Trophoblast cell (in vitro differentiated cells and primary cell): Measurements from ENCODE around the gene NINL.

ENCODE experiments used
- DNase-seq, 2 donors: peaks; one replicate each; pipeline ENCODE4 v3.0.0-alpha.2; 2016
- H2AFZ ChIP-seq: 2 replicates; pipeline ENCODE4 v1.6.1; 2013; ENCODE audit warnings: low read length, moderate library complexity, mild to moderate bottlenecking; ENCODE audit not compliant: insufficient read depth, poor library complexity
- H2AK5ac ChIP-seq: 2 replicates; pipeline ENCODE4 v1.6.1; 2013; ENCODE audit warnings: mild to moderate bottlenecking, low read length
- H2BK120ac ChIP-seq: 2 replicates; pipeline ENCODE4 v1.6.1; 2013; ENCODE audit warnings: low read length, mild to moderate bottlenecking, moderate library complexity; ENCODE audit not compliant: insufficient read depth, poor library complexity
- H2BK12ac ChIP-seq: 2 replicates; pipeline ENCODE4 v1.6.1; 2013; ENCODE audit warnings: mild to moderate bottlenecking, low read length, moderate library complexity
- H2BK5ac ChIP-seq: 2 replicates; pipeline ENCODE4 v1.6.1; 2013; ENCODE audit warnings: low read length, low read depth, moderate library complexity, mild to moderate bottlenecking; ENCODE audit not compliant: poor library complexity
- H3K14ac ChIP-seq: 2 replicates; pipeline ENCODE4 v1.6.1; 2013; ENCODE audit warnings: mild to moderate bottlenecking, low read length
- H3K18ac ChIP-seq: 2 replicates; pipeline ENCODE4 v1.6.1; 2013; ENCODE audit warnings: mild to moderate bottlenecking, low read length
- H3K23ac ChIP-seq: 2 replicates; pipeline ENCODE4 v1.6.1; 2013; ENCODE audit warnings: low read length
- H3K27ac ChIP-seq: 2 replicates; pipeline ENCODE4 v1.5.1; 2013; ENCODE audit warnings: low read depth, mild to moderate bottlenecking, inconsistent platforms, low read length, moderate library complexity
- H3K27me3 ChIP-seq: 2 replicates; pipeline ENCODE4 v1.6.1; 2013; ENCODE audit warnings: inconsistent platforms, mild to moderate bottlenecking, low read length, moderate library complexity; ENCODE audit not compliant: insufficient read depth
- H3K36me3 ChIP-seq, 2 experiments: 1 replicate in 1 of 2; 2 replicates in 1 of 2; pipeline ENCODE4 v1.6.1; 2013; ENCODE audit warnings: low read length in 2 of 2, mild to moderate bottlenecking in 2 of 2, moderate library complexity in 1 of 2; ENCODE audit not compliant: insufficient read depth in 2 of 2, control insufficient read depth in 1 of 2
- H3K4ac ChIP-seq: 2 replicates; pipeline ENCODE4 v1.6.1; 2013; ENCODE audit warnings: low read depth, mild to moderate bottlenecking, low read length, moderate library complexity
- H3K4me1 ChIP-seq, 2 experiments: 1 replicate in 1 of 2; 2 replicates in 1 of 2; pipeline ENCODE4 v1.6.1; 2013; ENCODE audit warnings: low read length in 2 of 2, mild to moderate bottlenecking in 2 of 2, moderate library complexity in 1 of 2; ENCODE audit not compliant: insufficient read depth in 2 of 2, control insufficient read depth in 1 of 2
- H3K4me2 ChIP-seq: 2 replicates; pipeline ENCODE4 v1.6.1; 2013; ENCODE audit warnings: inconsistent platforms, mild to moderate bottlenecking, low read length, moderate library complexity
- H3K4me3 ChIP-seq: 2 replicates; pipeline ENCODE4 v1.5.1; 2013; ENCODE audit warnings: mild to moderate bottlenecking, low read depth, low read length, inconsistent platforms
- H3K79me1 ChIP-seq: one replicate; pipeline ENCODE4 v1.6.1; 2013; ENCODE audit warnings: low read length
- H3K79me2 ChIP-seq: 2 replicates; pipeline ENCODE4 v1.6.1; 2013; ENCODE audit warnings: low read length, mild to moderate bottlenecking; ENCODE audit not compliant: control insufficient read depth, insufficient read depth, poor library complexity
- H3K9ac ChIP-seq: 2 replicates; pipeline ENCODE4 v1.6.1; 2013; ENCODE audit warnings: mild to moderate bottlenecking, low read length
- H3K9me3 ChIP-seq: 2 replicates; pipeline ENCODE4 v1.6.1; 2013; ENCODE audit warnings: low read depth, mild to moderate bottlenecking, control low read depth, inconsistent platforms, low read length; ENCODE audit not compliant: insufficient read depth
- H4K12ac ChIP-seq: 2 replicates; pipeline ENCODE4 v1.6.1; 2013; ENCODE audit warnings: low read depth, mild to moderate bottlenecking, low read length, moderate library complexity
- H4K8ac ChIP-seq: 2 replicates; pipeline ENCODE4 v1.6.1; 2013; ENCODE audit warnings: low read depth, mild to moderate bottlenecking, low read length, moderate library complexity
- H4K91ac ChIP-seq: one replicate; pipeline ENCODE4 v1.6.1; 2013; ENCODE audit warnings: low read depth, mild to moderate bottlenecking, low read length, moderate library complexity
- WGBS: extraction: QIAGEN DNeasy Blood & Tissue Kit; methylation state at CpG from one replicate; pipeline ENCODE4 v1.1.7; 2013; ENCODE audit warnings: missing lambda C conversion rate; ENCODE audit not compliant: insufficient read length, insufficient coverage; ENCODE audit errors: extremely low coverage; 5-methylcytosine and 5-hydroxymethylcytosine counted together

NINL gene

GRCh38 chr20:25491446-25492038, 93.8 kb downstream of the NINL start:
- DNase-seq = no peak
- Histone ChIP-seq H3K27ac (no peak overlapping the region), H2AFZ (no peak overlapping the region), H2BK120ac (no peak overlapping the region), H3K27me3 (no peaks in the 10 kb centered on the region), H3K9me3 (peaks cover 7% of the 10 kb centered on the region), H3K79me2 (no peaks in the 10 kb centered on the region), H3K4me3 (no peak overlapping the region), H3K4ac (no peak overlapping the region), H3K4me2 (no peak overlapping the region), H2BK12ac (no peak overlapping the region), H3K36me3 (peaks cover 47 to 54% of the 10 kb centered on the region in 2 experiments), H4K8ac (no peak overlapping the region), H3K18ac (no peak overlapping the region), H3K9ac (no peak overlapping the region), H3K79me1 (no peaks in the 10 kb centered on the region), H4K91ac (no peak overlapping the region), H3K4me1 (peaks cover 0 to 7% of the 10 kb centered on the region in 2 experiments), H2BK5ac (no peak overlapping the region), H3K14ac (no peak overlapping the region), H3K23ac (no peak overlapping the region), H2AK5ac (no peak overlapping the region), H4K12ac (no peak overlapping the region)
- WGBS = no CpG with 5 or more reads among the region's 12 CpGs

- no peak overlapping the region for H3K18ac ChIP-seq
- no peak overlapping the region for H3K27ac ChIP-seq
- H2BK12ac ChIP-seq = no peak overlapping the region
- no peak overlapping the region for H2AFZ ChIP-seq
- no peak overlapping the region for H3K4me3 ChIP-seq
- H2BK5ac ChIP-seq = no peak overlapping the region
- no peak overlapping the region for H4K91ac ChIP-seq
- H3K36me3 ChIP-seq = peaks cover 45 to 53% of the 10 kb centered on the region in 2 experiments
- no peak for DNase-seq
- no peak overlapping the region for H3K23ac ChIP-seq
- peaks cover 0 to 7% of the 10 kb centered on the region in 2 experiments for H3K4me1 ChIP-seq
- no peak overlapping the region for H2AK5ac ChIP-seq
- no peak overlapping the region for H3K4me2 ChIP-seq
- WGBS = no CpG with 5 or more reads among the region's 15 CpGs
- H3K9ac ChIP-seq = no peak overlapping the region
- H4K8ac ChIP-seq = no peak overlapping the region
- H2BK120ac ChIP-seq = no peak overlapping the region
- no peak overlapping the region for H3K4ac ChIP-seq
- H3K27me3 ChIP-seq = no peaks in the 10 kb centered on the region
- peaks cover 5% of the 10 kb centered on the region for H3K9me3 ChIP-seq
- no peaks in the 10 kb centered on the region for H3K79me1 ChIP-seq
- H3K79me2 ChIP-seq = no peaks in the 10 kb centered on the region
- H3K14ac ChIP-seq = no peak overlapping the region
- H4K12ac ChIP-seq = no peak overlapping the region
These were observed 94.5 kb downstream of the NINL start for GRCh38 chr20:25490656-25491445.

GRCh38 chr20:25489221-25489871, 96.0 kb downstream of the NINL start:
- Histone ChIP-seq H3K4ac (no peak overlapping the region), H3K14ac (no peak overlapping the region), H3K9me3 (peaks cover 2% of the 10 kb centered on the region), H3K4me3 (no peak overlapping the region), H3K4me2 (no peak overlapping the region), H2BK12ac (no peak overlapping the region), H3K79me1 (no peaks in the 10 kb centered on the region), H3K36me3 (peaks cover 45 to 46% of the 10 kb centered on the region in 2 experiments), H2AFZ (no peak overlapping the region), H3K18ac (no peak overlapping the region), H4K12ac (no peak overlapping the region), H4K91ac (no peak overlapping the region), H3K27me3 (no peaks in the 10 kb centered on the region), H3K9ac (no peak overlapping the region), H2BK5ac (no peak overlapping the region), H4K8ac (no peak overlapping the region), H3K79me2 (no peaks in the 10 kb centered on the region), H3K23ac (no peak overlapping the region), H3K4me1 (peaks cover 0 to 7% of the 10 kb centered on the region in 2 experiments), H2BK120ac (no peak overlapping the region), H3K27ac (no peak overlapping the region), H2AK5ac (no peak overlapping the region)
- no peak for DNase-seq
- WGBS = no CpG with 5 or more reads among the region's 15 CpGs

GRCh38 chr20:25487975-25488374, 97.4 kb downstream of the NINL start:
- H3K18ac ChIP-seq = no peak overlapping the region
- no peak for DNase-seq
- no peak overlapping the region for H3K4ac ChIP-seq
- H2AK5ac ChIP-seq = no peak overlapping the region
- no peak overlapping the region for H2BK120ac ChIP-seq
- WGBS = no CpG with 5 or more reads among the region's 11 CpGs
- no peaks in the 10 kb centered on the region for H3K27me3 ChIP-seq
- peaks cover 46 to 52% of the 10 kb centered on the region in 2 experiments for H3K36me3 ChIP-seq
- H3K4me3 ChIP-seq = no peak overlapping the region
- H3K79me1 ChIP-seq = no peaks in the 10 kb centered on the region
- no peak overlapping the region for H3K4me2 ChIP-seq
- peaks cover 2% of the 10 kb centered on the region for H3K9me3 ChIP-seq
- no peak overlapping the region for H3K27ac ChIP-seq
- H4K12ac ChIP-seq = no peak overlapping the region
- H2BK12ac ChIP-seq = no peak overlapping the region
- no peak overlapping the region for H3K9ac ChIP-seq
- H2AFZ ChIP-seq = no peak overlapping the region
- H4K91ac ChIP-seq = no peak overlapping the region
- H2BK5ac ChIP-seq = no peak overlapping the region
- no peak overlapping the region for H3K23ac ChIP-seq
- H4K8ac ChIP-seq = no peak overlapping the region
- no peak overlapping the region for H3K14ac ChIP-seq
- peaks cover 0 to 7% of the 10 kb centered on the region in 2 experiments for H3K4me1 ChIP-seq
- H3K79me2 ChIP-seq = no peaks in the 10 kb centered on the region
